HG02610 (cell line): Measurements from ENCODE around the gene CDKN2AIPNL.
"Not testable (repeated sequence)": the region's sequence is repeated elsewhere in the genome, so short reads cannot be mapped to it uniquely, and the experiment has no call there.

Experiments used
- ATAC-seq: cut with Tn5 transposase; IDR thresholded peaks from one replicate; pipeline ENCODE4 v1.9.1; 2021; ENCODE audit warnings: mild to moderate bottlenecking, moderate library complexity; ENCODE audit not compliant: unreplicated experiment

The CDKN2AIPNL gene

DNA sequence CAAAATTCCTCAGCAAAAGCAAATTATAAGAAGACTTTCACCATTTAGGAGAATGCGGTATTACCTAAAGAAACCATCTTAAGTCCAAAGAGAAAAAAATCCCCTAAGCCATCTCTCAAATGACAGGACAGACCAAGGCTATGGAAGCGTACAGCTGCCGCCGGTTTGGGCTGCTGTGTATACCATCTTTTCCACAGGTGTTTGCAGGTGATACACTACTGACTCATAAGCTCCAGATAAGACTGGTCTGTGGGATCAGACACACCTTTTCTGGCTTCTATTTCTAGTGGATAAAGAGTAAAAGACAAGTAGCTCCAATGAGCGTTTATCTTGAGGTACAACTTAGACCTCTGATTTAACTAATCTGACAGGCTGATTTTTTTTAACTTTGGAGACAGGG is 7.7 kb downstream of the CDKN2AIPNL start:
- ATAC-seq, result no peak

DNA sequence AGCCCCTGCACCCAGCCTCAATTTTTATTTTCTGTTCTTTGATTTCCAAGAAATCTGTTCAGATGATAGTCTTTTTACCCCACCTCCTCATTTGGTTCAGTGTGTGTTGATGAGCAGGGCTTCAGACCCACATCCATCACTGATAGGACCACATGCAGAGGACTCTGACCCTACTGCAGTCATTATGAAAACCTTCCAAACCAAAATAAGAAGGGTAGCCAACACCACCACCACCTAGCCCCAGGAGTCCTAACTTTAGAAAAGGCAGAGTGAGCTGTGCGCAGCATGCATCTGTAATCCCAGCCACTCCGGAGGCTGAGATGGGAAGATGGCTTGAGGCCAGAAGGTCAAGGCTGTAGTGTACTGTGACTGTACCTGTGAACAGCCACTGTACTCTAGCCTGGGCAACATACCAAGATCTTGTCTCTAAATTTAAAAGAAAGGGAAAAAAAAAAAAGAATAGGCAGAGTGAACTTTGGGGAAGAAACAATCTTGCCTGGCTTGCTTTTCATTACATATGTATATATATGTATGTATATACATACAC is 13.0 kb downstream of the CDKN2AIPNL start:
- no peak for ATAC-seq

DNA sequence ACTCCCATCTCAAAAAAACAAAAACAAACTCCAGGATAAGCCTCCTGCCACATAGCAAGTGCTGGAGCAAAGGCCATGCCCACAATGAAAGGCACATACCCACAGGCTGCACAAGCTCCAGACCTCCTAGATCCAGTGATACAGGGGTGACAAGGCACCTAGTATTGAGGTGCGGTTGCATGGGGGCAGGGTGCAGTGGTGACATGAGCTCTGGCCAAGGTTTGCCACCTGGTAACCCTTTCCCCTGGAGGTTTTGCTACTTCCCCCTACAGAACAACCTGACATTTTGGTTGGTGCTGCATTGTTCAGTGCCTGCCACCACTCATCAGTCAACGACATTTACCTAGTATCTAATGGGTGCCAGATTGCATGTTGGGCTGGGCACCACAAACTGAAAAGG is 14.5 kb downstream of the CDKN2AIPNL start:
- no peak for ATAC-seq

DNA sequence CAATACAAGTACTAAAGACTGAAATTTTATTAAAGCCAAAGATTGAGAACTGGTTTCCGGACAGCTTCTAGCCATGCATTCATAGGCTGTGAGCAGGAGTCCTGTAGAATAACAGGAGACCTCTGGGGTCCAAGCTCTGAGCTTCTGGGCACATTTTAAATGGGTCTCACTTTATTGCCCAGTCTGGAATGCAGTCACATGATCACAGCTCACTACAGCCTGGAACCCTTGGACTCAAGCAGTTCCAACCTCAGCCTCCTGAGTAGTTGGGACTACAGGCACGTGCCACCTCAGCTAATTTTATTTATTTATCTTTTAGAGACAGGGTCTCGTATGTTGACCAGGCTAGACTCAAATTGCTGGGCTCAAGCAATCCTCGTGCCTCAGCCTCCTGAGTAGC is 15.4 kb downstream of the CDKN2AIPNL start:
- no peak for ATAC-seq

DNA sequence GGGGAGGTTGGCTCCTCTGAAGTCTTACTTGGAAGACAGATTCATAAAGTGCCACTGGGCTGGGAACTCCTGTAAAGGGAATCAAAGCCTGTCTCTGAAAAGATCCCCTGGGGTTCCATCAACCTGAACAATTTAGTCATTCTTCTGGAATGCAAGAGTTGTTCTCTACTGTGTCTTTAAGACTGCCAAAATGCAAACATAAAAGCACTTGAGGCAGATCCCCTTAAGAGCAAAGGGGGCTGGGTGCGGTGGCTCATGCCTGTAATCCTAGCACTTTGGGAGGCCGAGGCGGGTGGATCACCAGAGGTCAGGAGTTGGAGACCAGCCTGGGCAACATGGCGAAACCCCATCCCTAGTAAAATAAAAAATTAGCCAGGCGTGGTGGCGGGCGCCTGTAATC is 16.7 kb downstream of the CDKN2AIPNL start:
- ATAC-seq, result no peak

DNA sequence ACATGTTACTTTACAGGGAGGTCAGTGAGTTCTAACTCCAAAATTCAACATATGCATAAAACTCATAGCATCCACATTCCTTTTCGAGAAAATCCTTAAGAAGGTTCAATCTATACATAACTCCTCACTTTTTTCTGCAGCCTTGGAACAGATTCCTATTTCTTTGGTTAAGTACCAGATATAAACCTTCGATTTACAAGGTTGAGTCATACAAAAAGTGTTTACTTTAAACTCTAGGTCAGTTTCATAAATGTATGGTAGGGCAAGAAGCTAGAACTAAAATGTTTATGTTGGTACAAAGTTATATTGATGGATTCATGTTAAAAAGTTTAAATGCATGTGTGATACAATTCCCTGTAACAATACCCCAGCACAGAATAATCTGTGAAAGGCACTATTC is 19.4 kb downstream of the CDKN2AIPNL start:
- no peak for ATAC-seq

DNA sequence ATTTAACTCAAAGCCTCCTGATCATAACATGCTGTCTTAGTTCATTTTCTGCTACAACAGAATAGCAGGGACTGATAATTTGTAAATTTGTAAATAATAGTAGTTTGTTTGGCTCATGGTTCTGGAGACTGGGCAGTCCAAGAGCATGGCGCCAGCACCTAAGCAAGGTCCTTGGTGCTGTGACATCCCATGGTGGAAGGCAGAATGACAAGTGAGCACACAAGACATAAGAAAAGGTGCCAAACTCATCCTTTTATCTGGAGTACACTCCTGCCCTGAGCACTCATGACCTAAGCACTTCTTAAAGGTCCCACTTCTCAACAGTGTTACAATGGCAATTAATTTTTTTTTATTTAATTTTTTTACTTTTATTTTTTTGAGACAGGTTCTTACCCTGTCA is 24.2 kb downstream of the CDKN2AIPNL start:
- no peak for ATAC-seq

DNA sequence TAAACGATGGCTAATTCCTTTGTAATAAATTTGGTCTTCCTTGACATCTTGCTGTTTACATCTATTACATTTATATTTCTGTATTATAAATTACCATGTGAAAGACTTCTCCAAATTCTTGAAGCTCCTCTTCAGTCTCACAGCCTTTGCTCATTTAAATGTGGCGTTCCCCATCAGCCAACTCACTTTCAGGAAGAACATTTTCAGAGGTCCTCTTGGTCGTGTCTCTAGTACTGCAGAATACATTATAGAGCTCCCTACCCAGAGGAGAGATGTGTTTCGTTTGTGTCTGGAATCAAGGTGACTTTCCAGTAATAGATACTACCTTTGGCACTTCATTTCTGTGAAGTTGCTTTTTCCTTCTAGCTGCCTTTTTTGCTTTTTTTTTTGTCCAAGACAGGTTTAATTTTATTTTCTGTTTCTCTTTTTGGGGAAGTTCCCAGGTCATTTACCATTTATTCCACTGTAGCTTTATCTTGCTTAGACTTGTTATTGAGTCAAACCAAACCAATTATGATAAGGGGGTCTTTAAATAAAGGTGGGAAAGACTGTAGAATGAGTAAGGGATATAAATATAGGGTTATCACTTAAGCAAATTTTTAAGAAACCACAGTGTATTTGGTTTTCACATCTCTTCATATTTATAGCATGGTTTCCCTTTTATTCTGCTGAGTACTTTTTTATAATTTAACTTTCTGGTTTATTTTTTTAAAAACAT is 27.5 kb downstream of the CDKN2AIPNL start:
- peak; percentile 54 for ATAC-seq

DNA sequence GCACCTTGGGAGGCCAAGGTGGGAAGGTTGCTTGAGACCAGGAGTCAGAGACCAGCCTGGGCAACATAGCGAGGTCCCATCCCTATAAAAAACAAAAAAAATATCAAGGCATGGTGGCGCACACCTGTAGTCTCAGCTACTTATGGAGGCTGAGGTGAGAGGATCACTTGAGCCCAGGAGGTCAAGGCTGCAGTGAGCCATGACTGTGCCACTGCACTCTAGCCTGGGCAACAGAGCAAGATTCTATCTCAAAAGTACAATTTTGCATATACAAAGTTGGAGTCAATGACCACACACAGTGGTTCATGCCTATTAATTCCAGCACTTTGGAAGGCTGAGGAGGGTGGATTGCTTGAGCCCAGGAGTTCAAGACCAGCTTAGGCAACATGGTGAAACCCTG is 29.5 kb downstream of the CDKN2AIPNL start:
- not testable (repeated sequence) for ATAC-seq

DNA sequence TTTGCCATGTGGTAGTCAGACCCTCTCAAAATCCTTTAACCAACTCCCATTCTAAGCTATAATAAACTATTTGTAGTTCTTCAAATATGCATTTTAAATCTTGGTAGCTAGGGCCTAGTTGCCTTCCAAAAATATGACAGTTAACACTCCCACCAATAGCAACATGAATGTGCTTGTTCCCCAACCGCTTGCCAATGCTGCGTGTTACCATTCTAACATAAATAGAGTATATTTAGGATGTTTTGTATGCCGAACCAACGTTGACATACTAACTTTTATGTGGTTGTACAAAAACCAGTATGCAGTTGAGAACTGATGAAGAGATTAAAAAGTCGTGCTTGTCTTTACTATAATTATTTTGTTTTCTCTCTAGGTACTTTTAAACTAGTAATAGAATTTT is 31.3 kb downstream of the CDKN2AIPNL start:
- ATAC-seq, result no peak

DNA sequence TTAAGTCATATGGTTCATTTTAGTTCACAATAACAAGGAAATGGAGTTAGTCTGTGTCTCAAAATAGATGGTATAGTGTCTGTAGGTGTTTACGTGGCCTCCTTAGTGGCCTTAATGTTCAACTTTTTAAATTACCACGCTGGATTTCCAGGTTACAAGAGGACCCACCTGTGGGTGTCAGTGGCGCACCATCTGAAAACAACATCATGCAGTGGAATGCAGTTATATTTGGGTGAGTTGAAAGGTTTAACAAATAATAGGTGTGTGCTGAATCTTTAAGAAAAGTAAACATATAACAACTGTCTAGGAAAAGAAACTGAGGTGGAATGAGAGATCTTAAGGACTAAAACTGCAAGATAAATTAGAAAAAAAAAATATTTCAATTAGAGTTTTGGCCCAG is 37.4 kb downstream of the CDKN2AIPNL start:
- ATAC-seq, result no peak

DNA sequence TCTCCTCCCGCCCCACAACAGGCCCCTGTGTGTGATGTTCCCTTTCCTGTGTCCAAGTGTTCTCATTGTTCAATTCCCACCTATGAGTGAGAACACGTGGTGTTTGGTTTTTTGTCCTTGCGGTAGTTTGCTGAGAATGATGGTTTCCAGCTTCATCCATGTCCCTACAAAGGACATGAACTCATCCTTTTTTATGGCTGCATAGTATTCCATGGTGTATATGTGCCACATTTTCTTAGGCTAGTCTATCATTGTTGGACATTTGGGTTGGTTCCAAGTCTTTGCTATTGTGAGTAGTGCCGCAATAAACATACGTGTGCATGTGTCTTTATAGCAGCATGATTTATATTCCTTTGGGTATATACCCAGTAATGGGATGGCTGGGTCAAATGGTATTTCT is 38.0 kb downstream of the CDKN2AIPNL start:
- not testable (repeated sequence) for ATAC-seq

DNA sequence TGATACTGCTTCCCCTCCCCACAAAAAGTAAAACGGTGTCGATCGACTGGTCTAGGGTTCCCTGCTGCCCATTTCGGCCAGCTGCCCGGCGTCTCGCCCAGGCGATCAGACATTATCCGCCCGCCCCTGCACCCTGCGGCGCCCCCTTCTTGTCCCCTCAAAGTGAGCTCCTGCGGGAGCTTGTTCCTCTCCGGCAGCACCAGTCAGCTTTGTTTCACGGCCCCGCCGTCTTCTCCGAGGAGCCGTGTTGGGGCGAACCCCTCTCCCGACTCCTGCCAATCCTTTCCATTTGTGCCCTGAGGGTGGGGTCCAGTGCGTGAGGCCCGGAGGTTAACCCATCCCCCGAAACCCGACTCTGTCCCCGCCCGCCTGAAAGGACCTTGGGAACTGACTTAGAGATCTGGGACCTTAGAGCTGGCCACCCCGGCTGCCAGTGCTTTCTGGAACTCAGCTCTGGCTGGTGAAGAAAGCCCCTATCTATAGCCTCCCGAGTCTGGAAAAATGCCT is 39.8 kb downstream of the CDKN2AIPNL start:
- ATAC-seq, result no peak

DNA sequence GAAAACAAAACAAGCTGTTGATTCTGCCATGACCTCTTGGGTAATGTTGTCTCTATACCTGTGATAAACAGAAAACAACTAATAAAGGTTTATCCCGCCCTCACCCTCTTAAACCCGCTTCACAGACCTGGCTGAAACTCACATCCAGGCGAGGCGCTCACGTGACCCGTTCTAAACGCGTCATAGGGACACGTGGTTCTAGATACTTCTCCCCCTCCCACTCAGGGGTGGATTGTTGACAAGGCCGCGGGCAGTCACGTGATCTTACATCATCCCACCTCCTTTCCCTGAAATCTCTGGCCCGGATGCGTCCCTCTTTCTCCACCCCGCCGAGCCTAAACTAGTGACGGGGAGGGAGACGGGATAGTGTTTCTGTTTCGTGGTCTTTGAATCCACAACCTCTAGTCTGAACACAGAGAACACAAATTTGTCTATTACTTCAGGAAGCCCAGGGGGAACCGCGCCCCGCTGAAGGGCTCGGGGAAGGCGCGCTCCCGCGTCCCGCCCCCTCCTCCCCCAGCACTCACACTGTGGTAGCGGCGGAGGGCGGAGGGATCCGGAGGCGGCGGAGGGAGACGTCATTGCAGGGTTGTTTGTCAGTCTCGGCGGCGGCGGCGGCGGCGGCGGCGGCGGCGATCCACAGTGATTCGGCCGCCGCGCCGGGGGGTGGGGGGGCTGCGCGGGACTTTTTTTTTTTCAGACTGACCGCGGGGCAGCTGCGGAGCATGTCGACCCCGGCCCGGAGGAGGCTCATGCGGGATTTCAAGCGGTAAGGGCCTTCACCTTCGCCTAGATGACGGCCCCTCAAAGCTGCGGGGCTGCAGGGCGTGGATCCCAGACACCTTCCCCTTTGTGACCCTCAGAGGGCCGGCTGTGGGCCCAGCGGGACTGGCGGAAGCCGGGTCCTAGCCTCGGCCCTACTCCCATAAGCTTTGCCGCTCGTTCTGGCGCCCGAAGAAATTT is 40.5 kb downstream of the CDKN2AIPNL start, which contains the start of gene UBE2B:
UBE2B (plus strand) TSS at position 699 of the 963 bp plus-strand sequence; CDS start at position 726, 27 bp downstream.
- ATAC-seq, result peak; percentile 79

DNA sequence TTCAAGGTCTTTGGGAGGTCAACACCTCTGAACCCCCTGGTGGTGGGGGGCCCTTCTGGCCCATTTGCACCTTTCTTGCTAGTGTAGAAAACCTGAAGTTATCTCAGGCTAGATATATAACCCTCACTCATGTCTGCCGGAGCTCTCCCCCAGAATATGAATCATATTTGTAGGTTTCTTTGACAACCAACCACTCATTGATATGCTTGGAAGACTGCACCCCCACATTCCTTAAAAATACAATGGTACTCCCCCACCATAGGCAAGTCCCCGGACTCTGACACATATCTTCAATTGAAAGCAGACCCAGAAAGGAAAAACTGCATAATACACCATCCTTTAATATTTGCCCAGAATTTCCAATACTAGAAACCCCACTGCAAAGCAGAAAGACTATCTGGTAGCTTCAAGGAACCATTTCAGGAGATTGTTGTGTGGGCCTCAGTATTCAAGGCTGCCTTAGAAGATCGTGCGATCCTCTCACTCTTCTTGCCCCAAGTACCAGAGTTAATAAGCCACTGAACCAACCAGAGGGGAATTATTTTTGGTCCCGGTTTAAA is 41.3 kb downstream of the CDKN2AIPNL start:
- ATAC-seq, result peak; percentile 15

DNA sequence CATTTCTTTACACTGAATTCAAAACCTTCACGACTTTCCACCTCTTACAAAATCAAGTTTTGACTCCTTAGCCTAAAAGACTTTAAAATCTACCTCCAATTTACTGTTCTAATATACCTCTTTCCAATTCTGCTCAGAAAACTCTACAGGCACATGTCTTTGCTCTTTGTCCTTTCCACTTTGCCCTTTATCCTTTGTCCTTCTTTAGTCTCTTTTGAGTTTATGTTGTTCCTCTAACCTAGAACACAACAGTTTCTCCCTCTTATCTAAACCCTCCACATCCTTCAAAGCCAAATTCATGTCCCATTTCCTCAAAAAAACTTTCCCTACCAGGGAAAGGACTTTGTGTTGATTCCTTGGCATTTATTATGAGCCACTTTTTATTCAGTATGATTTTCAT is 46.1 kb downstream of the CDKN2AIPNL start:
- no peak for ATAC-seq

DNA sequence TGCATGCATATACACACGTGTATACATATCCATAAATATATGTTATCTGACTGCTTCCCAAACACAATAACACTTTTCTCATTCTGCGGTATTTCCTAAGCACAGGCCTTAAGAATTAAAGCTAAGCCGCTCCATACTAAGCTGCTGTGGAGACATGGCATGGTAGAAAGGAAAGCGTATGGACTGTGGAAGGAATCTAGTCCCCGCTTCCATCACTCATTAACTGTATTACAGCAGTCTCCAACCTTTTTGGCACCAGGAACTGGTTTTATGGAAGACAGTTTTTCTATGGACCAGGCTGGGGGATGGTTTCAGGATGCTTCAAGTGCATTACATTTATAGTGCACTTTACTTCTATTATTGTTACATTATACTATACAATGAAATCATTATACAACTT is 56.0 kb downstream of the CDKN2AIPNL start:
- ATAC-seq, result no peak
